GM18909 (cell line): Measurements from ENCODE around the gene KITLG.
"Not testable (repeated sequence)": the region's sequence is repeated elsewhere in the genome, so short reads cannot be mapped to it uniquely, and the experiment has no call there.

Source experiments
- ATAC-seq: cut with Tn5 transposase; IDR thresholded peaks from one replicate; pipeline ENCODE4 v1.9.1; 2021; ENCODE audit warnings: mild to moderate bottlenecking; ENCODE audit not compliant: unreplicated experiment, poor library complexity

Gene KITLG

GRCh38 chr12:88580051-88580871, at the start of gene KITLG:
Gene KITLG (minus strand): TSS chr12:88580471. CDS start chr12:88580278, 193 bp downstream.
- peak; percentile 75 for ATAC-seq

GRCh38 chr12:88628856-88629509, 48.7 kb upstream of the KITLG start:
- ATAC-seq = no peak

- ATAC-seq = not testable (repeated sequence)
Observed at GRCh38 chr12:88628035-88628434, 47.8 kb upstream of the KITLG start.

GRCh38 chr12:88627501-88627900, 47.2 kb upstream of the KITLG start:
- no peak for ATAC-seq

GRCh38 chr12:88625356-88625755, 45.1 kb upstream of the KITLG start:
- no peak for ATAC-seq

- no peak for ATAC-seq
Observed at GRCh38 chr12:88624911-88625310, 44.6 kb upstream of the KITLG start.

- ATAC-seq = peak; percentile 57
Observed at GRCh38 chr12:88623777-88624548, 43.7 kb upstream of the KITLG start.

- ATAC-seq = no peak
Observed at GRCh38 chr12:88617352-88617751, 37.1 kb upstream of the KITLG start.

GRCh38 chr12:88615490-88615889, 35.2 kb upstream of the KITLG start:
- ATAC-seq = no peak

- ATAC-seq = no peak
Observed at GRCh38 chr12:88604646-88605045, 24.4 kb upstream of the KITLG start.

GRCh38 chr12:88600272-88600671, 20.0 kb upstream of the KITLG start:
- no peak for ATAC-seq

GRCh38 chr12:88597365-88597764, 17.1 kb upstream of the KITLG start:
- no peak for ATAC-seq

- no peak for ATAC-seq
Observed at GRCh38 chr12:88595697-88596096, 15.4 kb upstream of the KITLG start.

- no peak for ATAC-seq
Observed at GRCh38 chr12:88594780-88595179, 14.5 kb upstream of the KITLG start.

- no peak for ATAC-seq
Observed at GRCh38 chr12:88591343-88591742, 11.1 kb upstream of the KITLG start.

GRCh38 chr12:88590851-88591250, 10.6 kb upstream of the KITLG start:
- no peak for ATAC-seq

GRCh38 chr12:88585077-88585476, 4.8 kb upstream of the KITLG start:
- ATAC-seq = no peak

- ATAC-seq = no peak
Observed at GRCh38 chr12:88579601-88580050, 645 bp downstream of the KITLG start.

- no peak for ATAC-seq
Observed at GRCh38 chr12:88579161-88579517, 1.1 kb downstream of the KITLG start.

- ATAC-seq = no peak
Observed at GRCh38 chr12:88578276-88579160, 1.8 kb downstream of the KITLG start.
